HAP-1 (cell line): ENCODE measurements around the gene IL17RD.

Experiments
- DNase-seq, 2 experiments: peaks; one replicate each; pipeline ENCODE4 v3.0.0-alpha.2; 2016 to 2020; ENCODE audit warnings: low spot score in 2 of 2
- H3K27me3 ChIP-seq: fragments of 250-450 bp; sonication (Bioruptor Pico); 2 replicates; pipeline ENCODE4 v1.5.1; 2020; ENCODE audit warnings: low read depth, mild to moderate bottlenecking, moderate library complexity
- H3K36me3 ChIP-seq: fragments of 250-450 bp; sonication (Bioruptor Pico); replicated peaks from 2 replicates; pipeline ENCODE4 v1.5.1; 2020; ENCODE audit warnings: mild to moderate bottlenecking
- H3K4me1 ChIP-seq: fragments of 250-450 bp; sonication (Bioruptor Pico); 2 replicates; pipeline ENCODE4 v1.5.1; 2020; ENCODE audit warnings: mild to moderate bottlenecking
- H3K4me3 ChIP-seq: fragments of 250-450 bp; sonication (Bioruptor Pico); 2 replicates; pipeline ENCODE4 v1.5.1; 2020; ENCODE audit warnings: mild to moderate bottlenecking, moderate library complexity
- H3K9me3 ChIP-seq: fragments of 250-450 bp; sonication (Bioruptor Pico); 2 replicates; pipeline ENCODE4 v1.5.1; 2020; ENCODE audit warnings: mild to moderate bottlenecking, moderate library complexity
- in situ Hi-C: fragments of 300-500 bp; cut with MboI; formaldehyde crosslinking; loops from 3 replicates; pipeline ENCODE4 v1.14.3; 2020; ENCODE audit warnings: low sequenced_read_pairs, inconsistent platforms, mixed read lengths

The IL17RD gene

DNA sequence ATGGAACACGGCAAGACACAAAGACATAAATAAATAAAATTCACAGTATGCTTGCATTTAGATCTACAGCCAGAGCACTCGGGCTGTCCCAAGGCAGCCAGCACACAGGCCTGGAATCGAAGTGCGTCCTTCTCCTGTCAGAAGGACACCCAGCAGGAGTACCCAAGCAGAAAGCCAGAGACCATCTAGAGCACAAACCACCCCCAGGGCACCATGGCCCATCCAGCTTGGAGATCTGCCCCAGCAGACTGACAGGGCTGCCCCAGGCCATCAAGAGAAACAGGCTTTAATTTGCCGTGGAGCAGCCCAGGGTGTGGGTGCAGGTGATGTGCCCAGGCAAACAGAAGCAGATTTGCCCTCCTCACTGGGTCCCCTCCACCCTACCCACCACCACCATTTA, 112.5 kb downstream of the IL17RD start:
- Histone ChIP-seq H3K4me1 (no peaks in the 10 kb centered on the region), H3K4me3 (no peak overlapping the region), H3K36me3 (no peaks in the 10 kb centered on the region), H3K27me3 (no peaks in the 10 kb centered on the region), H3K9me3 (no peaks in the 10 kb centered on the region)
- in situ Hi-C loops, result no loop called here
- DNase-seq, result no peak

DNA sequence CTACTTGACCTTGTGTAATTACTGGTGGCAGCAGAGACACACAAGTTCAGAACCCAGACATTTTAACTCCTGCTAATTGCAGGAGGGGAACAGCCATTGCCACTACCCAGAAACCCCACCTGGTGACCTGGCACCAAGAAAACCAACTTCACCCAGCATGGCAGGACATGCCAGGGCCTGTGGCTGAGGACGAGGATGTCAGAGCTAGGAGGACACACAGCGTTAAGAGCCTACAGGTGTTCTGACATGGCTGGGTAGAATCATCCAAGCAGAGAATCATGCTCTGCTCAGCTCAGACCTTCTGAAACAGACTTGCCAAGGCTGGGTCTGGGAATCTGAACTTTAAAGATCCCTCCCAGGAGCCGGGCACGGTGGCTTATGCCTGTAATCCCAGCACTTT, 116.4 kb downstream of the IL17RD start:
- in situ Hi-C loops, result no loop called here
- Histone ChIP-seq H3K9me3 (no peaks in the 10 kb centered on the region), H3K27me3 (no peaks in the 10 kb centered on the region), H3K4me3 (no peak overlapping the region), H3K36me3 (no peaks in the 10 kb centered on the region), H3K4me1 (peaks cover 3% of the 10 kb centered on the region; the same call in 1 of the 2 replicates)
- DNase-seq, result no peak

GRCh38 chr3:57048052-57048671, 117.0 kb downstream of the IL17RD start:
- DNase-seq, result no peak
- in situ Hi-C loops, result no loop called here
- peaks cover 3% of the 10 kb centered on the region; the same call in 1 of the 2 replicates for H3K4me1 ChIP-seq

GRCh38 chr3:57046101-57046765, 118.9 kb downstream of the IL17RD start:
- peaks cover 3% of the 10 kb centered on the region; the same call in 1 of the 2 replicates for H3K4me1 ChIP-seq
- H3K4me3 ChIP-seq, result no peak overlapping the region
- in situ Hi-C loops, result no loop called here
- DNase-seq, result no peak
- no peaks in the 10 kb centered on the region for H3K9me3 ChIP-seq
- H3K36me3 ChIP-seq, result no peaks in the 10 kb centered on the region
- H3K27me3 ChIP-seq, result no peaks in the 10 kb centered on the region

More at GRCh38 chr3:57048052-57048671, 117.0 kb downstream of the IL17RD start:
- Histone ChIP-seq H3K4me3 (no peak overlapping the region), H3K27me3 (no peaks in the 10 kb centered on the region), H3K9me3 (no peaks in the 10 kb centered on the region), H3K36me3 (no peaks in the 10 kb centered on the region)

DNA sequence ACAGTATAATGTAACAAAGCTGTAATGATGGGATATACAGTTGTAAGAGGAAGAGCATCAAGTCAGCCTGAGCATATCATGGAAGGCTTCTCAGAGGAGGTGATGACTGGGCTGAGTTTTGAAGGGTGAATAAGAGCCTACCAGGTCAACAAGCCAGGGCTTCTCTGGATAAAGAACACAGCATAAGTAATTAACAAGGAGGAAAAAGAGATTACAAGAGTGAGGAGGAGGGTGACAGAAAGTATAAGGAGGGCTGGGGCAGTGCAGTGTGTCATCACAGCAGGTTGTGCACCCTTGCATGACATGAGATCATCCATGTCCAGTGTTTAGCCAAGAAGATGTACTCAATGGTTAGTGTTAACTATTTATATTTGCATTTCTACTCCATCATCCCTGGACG, 121.6 kb downstream of the IL17RD start:
- H3K36me3 ChIP-seq, result no peaks in the 10 kb centered on the region
- no peak for DNase-seq
- no peaks in the 10 kb centered on the region for H3K9me3 ChIP-seq
- no peak overlapping the region for H3K4me3 ChIP-seq
- peaks cover 3% of the 10 kb centered on the region; the same call in 1 of the 2 replicates for H3K4me1 ChIP-seq
- no peaks in the 10 kb centered on the region for H3K27me3 ChIP-seq
- in situ Hi-C loops, result no loop called here

DNA sequence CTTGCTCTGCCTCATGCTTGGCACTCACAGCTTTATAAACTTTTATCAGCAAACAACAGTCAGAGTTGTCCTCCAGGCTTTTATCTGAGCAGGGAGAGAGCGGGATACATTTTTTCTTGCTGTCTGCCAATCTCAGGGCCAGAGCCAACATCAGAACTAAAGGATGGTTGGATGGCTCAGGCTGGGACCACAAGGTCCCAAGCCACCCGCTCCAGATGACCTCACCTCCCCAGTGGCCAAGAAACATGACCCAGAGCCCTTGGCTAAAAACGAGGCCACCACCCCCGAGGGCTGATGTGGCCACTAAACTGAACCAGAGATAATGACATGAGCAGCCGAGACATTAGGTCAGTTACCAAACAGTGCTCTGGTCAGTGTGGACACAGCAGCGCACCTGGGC, 123.5 kb downstream of the IL17RD start:
- H3K4me3 ChIP-seq, result no peak overlapping the region
- in situ Hi-C loops, result no loop called here
- no peak for DNase-seq
- no peaks in the 10 kb centered on the region for H3K36me3 ChIP-seq
- peaks cover under 1% of the 10 kb centered on the region; the same call in 1 of the 2 replicates for H3K4me1 ChIP-seq
- no peaks in the 10 kb centered on the region for H3K27me3 ChIP-seq
- no peaks in the 10 kb centered on the region for H3K9me3 ChIP-seq
